ENCODE results near the gene PIK3C2A. TPM values are rescaled to one million over a fixed set of nuclear protein-coding genes. Genes with fewer than 3 reads are reported as not detected.
A peak's percentile ranks its signal among the peaks of the same experiment; 100 is the strongest.

Gene PIK3C2A
- total and polyA plus RNA-seq, 2 of the 13 experiments (the other 11 are each of a cell fraction or from before 2014, with no cell fraction given), result 27.5 to 49.9 TPM

DNA sequence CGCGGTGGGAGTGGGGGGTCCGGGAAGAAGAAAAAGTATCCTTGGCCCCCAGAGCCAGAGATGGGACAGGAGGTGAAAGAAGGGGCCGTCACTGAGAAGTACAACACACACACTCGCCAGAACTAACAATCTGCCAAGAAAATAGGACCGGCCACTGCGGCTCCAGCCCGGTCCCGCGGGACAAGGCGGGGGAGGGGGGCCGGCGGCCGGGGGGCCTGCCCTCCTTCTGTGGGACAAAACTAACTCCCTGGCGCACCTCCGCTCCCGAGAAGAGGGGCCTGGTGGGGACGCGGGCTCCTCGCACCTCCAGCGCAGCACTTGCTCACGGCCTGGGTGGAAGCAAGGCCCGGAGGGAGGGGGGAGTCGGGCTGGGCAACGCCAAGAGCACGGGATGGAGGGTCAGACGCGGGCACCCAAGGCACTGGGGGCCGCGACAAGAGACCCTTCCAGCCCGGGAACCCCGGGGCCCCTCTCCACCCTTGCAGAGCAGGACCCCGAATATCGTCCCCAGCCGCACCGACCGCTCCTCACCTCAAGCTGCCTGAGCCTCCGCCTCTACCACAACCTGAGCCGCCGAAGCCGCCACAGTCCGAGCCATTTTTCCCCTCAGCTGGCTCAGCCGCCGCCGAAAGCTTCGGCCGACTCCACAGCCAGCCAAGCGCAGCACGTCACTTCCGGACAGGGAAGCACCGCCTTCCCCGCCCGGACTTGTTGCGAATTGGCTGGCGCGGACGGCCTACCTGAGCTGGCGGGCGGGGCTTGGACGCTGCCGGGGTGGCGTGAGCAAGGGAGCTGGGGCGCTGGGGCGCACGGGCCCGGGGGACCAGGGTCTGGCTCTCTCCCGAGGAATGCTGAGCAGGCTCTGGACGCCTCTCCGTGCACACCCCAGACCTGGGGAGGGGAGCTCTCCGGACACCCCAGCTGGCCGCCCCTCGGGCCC is at the start of gene PIK3C2A (continued):
- TF ChIP-seq, protein P1, sequence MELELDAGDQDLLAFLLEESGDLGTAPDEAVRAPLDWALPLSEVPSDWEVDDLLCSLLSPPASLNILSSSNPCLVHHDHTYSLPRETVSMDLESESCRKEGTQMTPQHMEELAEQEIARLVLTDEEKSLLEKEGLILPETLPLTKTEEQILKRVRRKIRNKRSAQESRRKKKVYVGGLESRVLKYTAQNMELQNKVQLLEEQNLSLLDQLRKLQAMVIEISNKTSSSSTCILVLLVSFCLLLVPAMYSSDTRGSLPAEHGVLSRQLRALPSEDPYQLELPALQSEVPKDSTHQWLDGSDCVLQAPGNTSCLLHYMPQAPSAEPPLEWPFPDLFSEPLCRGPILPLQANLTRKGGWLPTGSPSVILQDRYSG (CRISPR knock-in tag; IDR thresholded peaks at IDR 0.05), result no peak
- TF ChIP-seq ZNF296 (CRISPR knock-in tag; conservative IDR thresholded peaks at IDR 0.05) (no peak), BORCS8-MEF2B (CRISPR knock-in tag; IDR thresholded peaks at IDR 0.05) (peak; percentile 61; the same call in 1 of the 2 replicates), CCAR2 (optimal IDR thresholded peaks at IDR 0.05; ENCODE audit: low read depth, low read length) (no peak), KLF12 (CRISPR knock-in tag; IDR thresholded peaks at IDR 0.05; ENCODE audit: borderline replicate concordance) (no peak), HDAC1 (CRISPR knock-in tag; IDR thresholded peaks at IDR 0.05) (peak; percentile 63), ZBTB7A (CRISPR knock-in tag; IDR thresholded peaks at IDR 0.05) (peak; percentile 30; the same call in 1 of the 2 replicates), ZNF256 (CRISPR knock-in tag; conservative IDR thresholded peaks at IDR 0.05) (no peak), EP300 (IDR thresholded peaks at IDR 0.05; ENCODE audit: low read depth in 2 of 2, low read length in 2 of 2) (no peak), EP300 (CRISPR knock-in tag; IDR thresholded peaks at IDR 0.05; ENCODE audit: borderline replicate concordance) (no peak), ONECUT2 (CRISPR knock-in tag; IDR thresholded peaks at IDR 0.05) (no peak), ZBTB20 (CRISPR knock-in tag; IDR thresholded peaks at IDR 0.05; ENCODE audit: borderline replicate concordance, low read depth) (peak; percentile 68), GTF2F1 (IDR thresholded peaks at IDR 0.05; ENCODE audit: low read length) (no peak), ZNF841 (CRISPR knock-in tag; IDR thresholded peaks at IDR 0.05; ENCODE audit: borderline replicate concordance) (no peak), RBM39 (IDR thresholded peaks at IDR 0.05; ENCODE audit: low read depth, low read length, poor library complexity, severe bottlenecking) (peak; percentile 90), ZNF121 (CRISPR knock-in tag; IDR thresholded peaks at IDR 0.05) (no peak), ZNF782 (CRISPR knock-in tag; IDR thresholded peaks at IDR 0.05; ENCODE audit: borderline replicate concordance) (no peak), ETV5 (CRISPR knock-in tag; IDR thresholded peaks at IDR 0.05; ENCODE audit: borderline replicate concordance) (peak; percentile 90), HOXD1 (CRISPR knock-in tag; IDR thresholded peaks at IDR 0.05) (no peak; the same call in 1 of the 2 replicates), SAP130 (CRISPR knock-in tag; IDR thresholded peaks at IDR 0.05; ENCODE audit: low read depth) (peak; percentile 92), PHF21A (CRISPR knock-in tag; IDR thresholded peaks at IDR 0.05) (no peak), ZNF431 (CRISPR knock-in tag; IDR thresholded peaks at IDR 0.05; ENCODE audit: borderline replicate concordance, low read depth) (no peak), ZNF644 (CRISPR knock-in tag; IDR thresholded peaks at IDR 0.05; ENCODE audit: low read depth) (no peak), XRCC5 (optimal IDR thresholded peaks at IDR 0.05; ENCODE audit: low read length) (peak; percentile 12), SMAD3 (CRISPR knock-in tag; IDR thresholded peaks at IDR 0.05) (0 out of 2 replicates have a peak, but pooled peaks have one; percentile 38), ZNF230 (CRISPR knock-in tag; IDR thresholded peaks at IDR 0.05) (no peak), ZNF251 (CRISPR knock-in tag; IDR thresholded peaks at IDR 0.05) (no peak)
- TF ChIP-seq, protein P2, sequence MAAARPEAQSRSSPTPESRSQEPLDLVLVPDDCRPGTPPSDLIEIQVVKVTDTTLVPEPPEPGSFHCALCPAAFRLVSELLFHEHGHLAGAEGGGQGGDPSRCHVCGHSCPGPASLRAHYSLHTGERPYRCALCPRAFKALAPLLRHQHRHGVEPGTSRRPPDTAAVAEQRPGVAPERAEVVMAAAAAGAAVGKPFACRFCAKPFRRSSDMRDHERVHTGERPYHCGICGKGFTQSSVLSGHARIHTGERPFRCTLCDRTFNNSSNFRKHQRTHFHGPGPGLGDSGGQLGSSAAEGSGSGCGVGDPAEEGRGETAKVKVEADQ (CRISPR knock-in tag; IDR thresholded peaks at IDR 0.05; ENCODE audit: borderline replicate concordance), result no peak; the same call in 1 of the 2 replicates
- TF ChIP-seq, protein P3, sequence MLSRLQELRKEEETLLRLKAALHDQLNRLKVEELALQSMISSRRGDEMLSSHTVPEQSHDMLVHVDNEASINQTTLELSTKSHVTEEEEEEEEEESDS (CRISPR knock-in tag; IDR thresholded peaks at IDR 0.05; ENCODE audit: borderline replicate concordance), result no peak
- TF ChIP-seq, protein P4, sequence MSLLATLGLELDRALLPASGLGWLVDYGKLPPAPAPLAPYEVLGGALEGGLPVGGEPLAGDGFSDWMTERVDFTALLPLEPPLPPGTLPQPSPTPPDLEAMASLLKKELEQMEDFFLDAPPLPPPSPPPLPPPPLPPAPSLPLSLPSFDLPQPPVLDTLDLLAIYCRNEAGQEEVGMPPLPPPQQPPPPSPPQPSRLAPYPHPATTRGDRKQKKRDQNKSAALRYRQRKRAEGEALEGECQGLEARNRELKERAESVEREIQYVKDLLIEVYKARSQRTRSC (CRISPR knock-in tag; IDR thresholded peaks at IDR 0.05; ENCODE audit: low read depth), result no peak

Data from HepG2 (cell line).